Right lobe of liver (tissue), 6 donors: ENCODE measurements around the gene POLG. TPM values are rescaled to one million over a fixed set of nuclear protein-coding genes. Genes with fewer than 3 reads are reported as not detected.

ENCODE experiments used
- ATAC-seq, 4 donors: fragments of 200-7000 bp; cut with Tn5 transposase; one replicate each; pipeline ENCODE4 v1.9.1; 2020; ENCODE audit warnings: mild to moderate bottlenecking in 4 of 4, moderate library complexity in 4 of 4
- DNase-seq, 3 donors: peaks; one replicate each; pipeline ENCODE4 v3.0.0-alpha.2; 2020
- H3K27ac ChIP-seq, 3 donors: fragments of 200-600 bp; one replicate each; pipeline ENCODE4 v1.8.0; 2022
- H3K27me3 ChIP-seq, 2 donors: fragments of 200-600 bp; one replicate each; pipeline ENCODE4 v1.8.0; 2022
- H3K36me3 ChIP-seq, 4 donors: fragments of 200-600 bp; sonication (generic) in 1 of 4; one replicate each; pipeline versions ENCODE4 v1.5.1 to v1.8.0; 2017 to 2022; ENCODE audit warnings: control low read depth in 1 of 4
- H3K4me1 ChIP-seq, 4 donors: fragments of 200-600 bp; sonication (generic) in 1 of 4; one replicate each; pipeline versions ENCODE4 v1.5.1 to v1.8.0; 2017 to 2022; ENCODE audit warnings: control low read depth in 1 of 4
- H3K4me3 ChIP-seq, 3 donors: fragments of 200-600 bp; one replicate each; pipeline ENCODE4 v1.8.0; 2022
- H3K9me3 ChIP-seq, 4 donors: fragments of 200-600 bp; sonication (generic) in 1 of 4; one replicate each; pipeline versions ENCODE4 v1.5.1 to v1.8.0; 2017 to 2022; ENCODE audit warnings: control low read depth in 1 of 4
- POLR2A ChIP-seq: fragments of 450-650 bp; IDR thresholded peaks from one replicate; pipeline ENCODE4 v1.6.1; 2017; ENCODE audit warnings: antibody characterized with exemption, mild to moderate bottlenecking
- WGBS: methylation state at CpG from one replicate; pipeline ENCODE4 v1.1.6; 2018; ENCODE audit warnings: low coverage, low lambda C conversion rate; ENCODE audit not compliant: insufficient coverage; ENCODE audit errors: missing lambda C conversion rate; 5-methylcytosine and 5-hydroxymethylcytosine counted together
- intact Hi-C, 2 donors: fragments of 100-400 bp; cut with DNase I; formaldehyde crosslinking; loops; one replicate each; pipeline versions ENCODE4 v1.11.2 to v1.14.1; 2022
- total RNA-seq, 6 experiments: library from RNA; depleted of rRNA in 2 of 6; stranded (reverse); fragments of >200 nt in 2 of 6; fragmentation: NEBNext Ultra II Directional in 3 of 6; extraction: Animal tissue kit (Norgen Biotek cat#: 25700) in 3 of 6; gene quantifications; one replicate each; pipeline versions ENCODE4 v1.1.0 to v1.2.4, GENCODE V29; 2016 to 2023
- TF ChIP-seq, protein P1 (sequence below), 4 donors: fragments of 200-600 bp in 3 of 4; fragments of 450-650 bp in 1 of 4; IDR thresholded peaks; one replicate each; pipeline versions ENCODE4 v1.5.1 to v1.8.0; 2016 to 2022; ENCODE audit warnings: antibody characterized with exemption in 4 of 4, mild to moderate bottlenecking in 2 of 4
- donor health status: DM: no; HTN: yes; CAD: no.
- donor health status: DM: no; HTN: no; CAD: no.
- donor health status: DM: no; HTN: no; CAD: no.
- donor health status: DM: no; HTN: yes; CAD: no.
- donor health status: DM: no; HTN: yes; CAD: no.

Gene POLG
- total RNA-seq, 6 experiments from 2014 or later = 26.3 to 34.7 (median 30.3) TPM

DNA sequence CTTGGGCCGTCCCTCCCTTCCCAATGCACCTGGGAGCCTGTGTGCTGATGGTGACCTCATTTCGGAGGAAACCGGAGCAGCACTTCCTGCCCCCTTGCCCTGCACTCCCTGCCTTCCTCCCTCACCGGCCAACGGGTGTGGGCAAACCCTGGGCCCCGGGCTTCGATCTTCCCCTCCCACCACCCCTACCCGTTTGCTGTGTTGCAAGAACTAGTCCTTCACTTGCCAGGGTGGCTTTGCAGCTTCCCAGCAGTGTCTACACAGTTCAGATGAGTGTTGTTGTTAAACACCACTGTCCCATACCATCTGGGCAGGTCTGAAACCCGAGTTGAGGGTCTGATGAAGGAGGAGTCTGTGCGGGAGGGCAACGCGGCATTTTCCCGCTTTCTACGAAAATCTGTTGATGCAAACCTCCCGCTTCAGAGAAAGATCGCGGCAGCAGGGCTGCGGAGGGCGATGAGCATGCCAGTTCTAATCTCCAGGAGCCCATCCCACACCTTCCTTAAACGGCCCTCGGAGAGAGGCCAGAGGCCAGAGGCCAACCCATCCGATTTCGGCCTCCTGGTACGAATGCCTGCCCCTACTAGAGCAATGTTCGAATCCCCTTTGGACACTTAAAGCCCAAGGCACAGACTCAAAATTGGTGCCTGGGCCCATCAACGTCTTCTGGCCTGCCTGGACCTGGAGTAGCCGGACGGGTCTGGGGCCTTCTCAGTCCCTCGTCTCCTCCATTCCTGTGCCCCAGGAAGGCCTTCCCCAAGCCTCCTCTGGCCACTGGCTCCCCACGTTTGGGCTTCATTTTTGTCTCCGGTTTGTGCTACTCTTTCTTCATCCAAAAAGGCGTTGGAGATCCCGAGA, 35.7 kb upstream of the POLG start:
- no peak overlapping the region for H3K4me3 ChIP-seq

DNA sequence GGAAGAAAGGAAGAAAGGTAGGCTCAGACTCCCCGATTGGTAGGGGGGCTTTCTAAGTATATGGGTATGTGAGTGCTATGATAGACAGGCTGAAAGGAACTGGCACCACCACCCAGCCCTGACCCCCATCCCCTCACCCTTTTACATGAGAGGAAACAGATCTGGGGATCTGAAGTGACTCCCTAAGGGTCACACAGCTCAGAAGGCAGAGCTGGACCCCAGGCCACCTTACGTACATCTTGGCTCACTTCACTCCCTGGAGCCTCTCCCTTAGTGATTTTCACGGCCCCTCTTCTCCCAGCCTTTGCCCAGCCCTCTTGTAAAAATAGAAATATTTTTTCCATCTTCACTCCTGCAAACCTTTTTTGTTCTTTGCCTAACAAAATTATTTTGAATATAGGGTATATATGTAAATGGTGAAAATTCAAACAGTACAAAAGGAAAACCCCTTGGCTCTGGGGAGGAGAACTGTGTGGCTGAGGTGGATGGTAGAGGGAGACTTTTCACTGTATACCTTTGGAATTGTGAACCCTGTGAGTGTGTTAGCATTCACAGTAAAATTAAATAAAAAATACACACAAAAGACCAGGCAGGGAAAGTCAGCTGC, 34.8 kb upstream of the POLG start:
- ATAC-seq (no peak), DNase-seq (no peak)
- 14% methylated on average over 3 of the region's 3 CpGs for WGBS
- intact Hi-C loops = no loop called here
- H3K4me1 ChIP-seq = peaks cover 0 to 15% (median 0%) of the 10 kb centered on the region in 4 donors
- no peaks in the 10 kb centered on the region for H3K9me3 ChIP-seq
- H3K27me3 ChIP-seq = peaks cover 12 to 67% of the 10 kb centered on the region in 2 donors
- TF ChIP-seq, protein P1, sequence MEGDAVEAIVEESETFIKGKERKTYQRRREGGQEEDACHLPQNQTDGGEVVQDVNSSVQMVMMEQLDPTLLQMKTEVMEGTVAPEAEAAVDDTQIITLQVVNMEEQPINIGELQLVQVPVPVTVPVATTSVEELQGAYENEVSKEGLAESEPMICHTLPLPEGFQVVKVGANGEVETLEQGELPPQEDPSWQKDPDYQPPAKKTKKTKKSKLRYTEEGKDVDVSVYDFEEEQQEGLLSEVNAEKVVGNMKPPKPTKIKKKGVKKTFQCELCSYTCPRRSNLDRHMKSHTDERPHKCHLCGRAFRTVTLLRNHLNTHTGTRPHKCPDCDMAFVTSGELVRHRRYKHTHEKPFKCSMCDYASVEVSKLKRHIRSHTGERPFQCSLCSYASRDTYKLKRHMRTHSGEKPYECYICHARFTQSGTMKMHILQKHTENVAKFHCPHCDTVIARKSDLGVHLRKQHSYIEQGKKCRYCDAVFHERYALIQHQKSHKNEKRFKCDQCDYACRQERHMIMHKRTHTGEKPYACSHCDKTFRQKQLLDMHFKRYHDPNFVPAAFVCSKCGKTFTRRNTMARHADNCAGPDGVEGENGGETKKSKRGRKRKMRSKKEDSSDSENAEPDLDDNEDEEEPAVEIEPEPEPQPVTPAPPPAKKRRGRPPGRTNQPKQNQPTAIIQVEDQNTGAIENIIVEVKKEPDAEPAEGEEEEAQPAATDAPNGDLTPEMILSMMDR (IDR thresholded peaks at IDR 0.05) = no peak
- TF ChIP-seq POLR2A = no peak
- no peaks in the 10 kb centered on the region for H3K36me3 ChIP-seq
- H3K4me3 ChIP-seq = no peak overlapping the region
- H3K27ac ChIP-seq = no peak overlapping the region

More for the DNA sequence above, 35.7 kb upstream of the POLG start:
- WGBS = 6% methylated on average over 20 of the region's 33 CpGs
- H3K27ac ChIP-seq = no peak overlapping the region
- peak in 1 of 4 donors; percentile 34 for ATAC-seq
- no peak for TF ChIP-seq POLR2A
- TF ChIP-seq, protein P1 (IDR thresholded peaks at IDR 0.05) = no peak
- no peak for DNase-seq
- H3K27me3 ChIP-seq = peaks cover 12 to 60% of the 10 kb centered on the region in 2 donors
- intact Hi-C loops = no loop called here
- H3K9me3 ChIP-seq = no peaks in the 10 kb centered on the region
- no peaks in the 10 kb centered on the region for H3K36me3 ChIP-seq
- peaks cover 0 to 15% (median 0%) of the 10 kb centered on the region in 4 donors for H3K4me1 ChIP-seq

DNA sequence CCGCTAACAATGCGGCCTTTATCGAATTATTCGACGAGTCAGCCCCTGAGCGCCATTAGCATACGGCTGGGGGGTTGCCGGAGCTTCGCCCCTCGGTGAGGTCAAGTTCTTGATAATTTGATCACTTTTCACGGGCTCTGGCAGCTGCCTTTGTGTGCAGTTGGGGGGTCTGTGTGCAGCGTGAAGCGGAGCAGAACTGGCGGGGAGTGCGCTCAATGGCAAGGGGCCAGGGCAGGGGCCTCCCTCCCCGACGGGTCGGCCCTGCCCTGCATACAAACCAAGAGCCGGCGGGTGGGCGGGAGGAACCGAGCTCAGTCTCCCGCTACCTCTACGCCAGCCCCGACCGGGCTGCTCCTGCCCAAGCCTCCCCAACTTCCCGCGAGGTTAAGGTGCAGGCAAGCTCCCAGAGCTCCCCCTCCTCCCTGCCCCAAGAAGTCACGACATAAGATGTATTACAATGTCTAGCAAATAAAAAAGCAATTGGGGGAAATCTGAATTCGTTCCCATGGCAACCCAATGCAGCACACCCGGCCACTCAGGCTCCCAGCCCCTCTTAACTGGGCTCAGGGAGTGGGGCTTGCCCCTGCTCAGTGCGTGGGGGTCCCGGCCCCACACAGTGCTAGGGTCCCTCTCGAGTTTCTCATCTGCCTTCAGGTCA, 34.1 kb upstream of the POLG start:
- TF ChIP-seq, protein P1 (IDR thresholded peaks at IDR 0.05) = no peak
- TF ChIP-seq POLR2A = no peak
- H3K9me3 ChIP-seq = no peaks in the 10 kb centered on the region
- intact Hi-C loops = no loop called here
- no peak overlapping the region for H3K27ac ChIP-seq
- WGBS = 0% methylated on average over 6 of the region's 34 CpGs
- H3K27me3 ChIP-seq = peaks cover 12 to 69% of the 10 kb centered on the region in 2 donors
- peaks cover 0 to 15% (median 0%) of the 10 kb centered on the region in 4 donors for H3K4me1 ChIP-seq
- no peak overlapping the region for H3K4me3 ChIP-seq
- ATAC-seq = no peak
- no peak for DNase-seq
- no peaks in the 10 kb centered on the region for H3K36me3 ChIP-seq

DNA sequence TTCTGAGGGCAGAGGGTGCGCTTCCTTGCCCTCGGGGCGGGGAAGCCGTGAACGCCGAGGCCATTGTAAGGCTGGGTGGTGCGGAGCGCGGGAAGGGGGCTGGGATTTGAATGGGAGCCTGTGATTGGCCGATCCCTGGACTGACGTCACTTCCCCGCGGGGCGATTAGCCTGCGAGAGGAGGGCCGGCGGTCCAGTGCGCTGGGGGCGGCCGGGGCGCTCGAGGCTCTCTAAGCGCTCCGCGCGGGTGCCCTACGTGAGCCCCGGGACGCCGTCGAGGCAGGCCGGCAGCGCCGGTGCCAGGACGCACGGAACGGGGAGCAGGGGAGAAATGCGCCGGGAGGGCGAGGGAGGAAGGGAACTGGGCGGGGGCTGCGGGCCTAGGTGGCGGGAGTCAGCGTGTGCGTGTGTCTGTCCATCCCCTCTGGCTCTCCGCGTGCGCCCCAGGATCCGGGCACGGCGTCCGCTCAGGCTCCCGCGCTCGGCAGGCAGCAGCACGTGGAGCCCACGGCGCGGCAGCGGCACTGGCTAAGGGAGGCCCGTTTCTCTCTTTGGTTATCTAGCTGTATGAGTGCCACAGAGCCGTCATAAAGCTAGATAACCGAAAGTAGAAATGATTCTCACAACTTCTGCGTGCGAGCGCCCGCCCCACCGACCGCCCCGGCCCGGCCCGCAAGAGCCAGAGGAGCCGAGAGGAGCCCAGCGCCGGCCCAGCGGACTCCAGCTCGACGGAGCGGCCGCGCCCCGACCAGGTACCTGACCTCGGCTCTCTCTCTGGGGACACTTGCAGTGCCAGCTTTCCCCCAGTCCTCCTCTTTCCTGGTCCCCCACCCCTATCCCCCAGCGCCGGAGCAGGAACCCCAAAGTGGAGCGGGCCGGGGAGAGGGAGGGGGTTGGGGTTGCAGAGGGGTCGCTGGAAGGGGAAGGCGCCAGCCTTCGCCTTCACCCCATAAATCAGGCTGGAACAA, 33.1 kb upstream of the POLG start:
- TF ChIP-seq POLR2A = no peak
- TF ChIP-seq, protein P1 (IDR thresholded peaks at IDR 0.05) = no peak
- Histone ChIP-seq H3K36me3 (no peaks in the 10 kb centered on the region), H3K9me3 (no peaks in the 10 kb centered on the region), H3K27me3 (peaks cover 12 to 65% of the 10 kb centered on the region in 2 donors), H3K4me3 (no peak overlapping the region), H3K4me1 (peaks cover 0 to 15% (median 0%) of the 10 kb centered on the region in 4 donors), H3K27ac (no peak overlapping the region)
- ATAC-seq = no peak
- WGBS = 6% methylated on average over 16 of the region's 90 CpGs
- intact Hi-C loops = no loop called here
- no peak for DNase-seq
